HEK293 (cell line): ENCODE measurements around the gene CLIC4.

Source experiments
- CTCF ChIA-PET: fragments of 350-600 bp; formaldehyde crosslinking; extraction: SDS; loops from one replicate; lab custom pipeline; 2021; ENCODE audit warnings: antibody characterized with exemption; lab: Yijun Ruan, JAX
- POLR2A ChIA-PET: fragments of 300-600 bp; formaldehyde crosslinking; extraction: SDS; loops from one replicate; lab custom pipeline; 2020; ENCODE audit warnings: antibody characterized with exemption, inconsistent platforms; lab: Yijun Ruan, JAX
- H3K27ac ChIP-seq: fragments of 200-500 bp; sonication (Bioruptor generic); 2 replicates; pipeline ENCODE4 v1.5.1; 2014; ENCODE audit warnings: low read depth, low read length, control low read depth, inconsistent platforms; ENCODE audit errors: extremely low read depth
- H3K36me3 ChIP-seq, 2 experiments: fragments of 200-500 bp in 1 of 2; sonication (Bioruptor generic) in 1 of 2; 1 replicate in 1 of 2; 2 replicates in 1 of 2; pipeline ENCODE4 v1.5.1; 2014 to 2017; ENCODE audit warnings: inconsistent platforms in 2 of 2, low read length in 2 of 2; ENCODE audit not compliant: control insufficient read depth in 2 of 2, insufficient read depth in 1 of 2
- H3K4me1 ChIP-seq: fragments of 200-500 bp; sonication (Bioruptor generic); 2 replicates; pipeline ENCODE4 v1.5.1; 2014; ENCODE audit warnings: mild to moderate bottlenecking, low read length, inconsistent platforms; ENCODE audit not compliant: control insufficient read depth, insufficient read depth
- H3K4me3 ChIP-seq: 2 replicates; pipeline ENCODE4 v1.5.1; 2011; ENCODE audit warnings: low read depth, mild to moderate bottlenecking, control low read depth, low read length, moderate library complexity
- H3K9me3 ChIP-seq: fragments of 200-500 bp; sonication (Bioruptor generic); 2 replicates; pipeline ENCODE4 v1.5.1; 2014; ENCODE audit warnings: low read depth, low read length, inconsistent platforms; ENCODE audit not compliant: control insufficient read depth, insufficient read depth
- ATF2 ChIP-seq: fragments of 450-650 bp; formaldehyde crosslinking; IDR thresholded peaks from 2 replicates; pipeline ENCODE4 v1.5.1; 2016; ENCODE audit warnings: missing biosample characterization, missing genetic modification characterization, low read depth
- BCL11A ChIP-seq: fragments of 450-650 bp; formaldehyde crosslinking; IDR thresholded peaks from 2 replicates; pipeline ENCODE4 v1.5.1; 2016; ENCODE audit warnings: low read depth, missing biosample characterization, missing genetic modification characterization
- BCL11B ChIP-seq: fragments of 450-650 bp; formaldehyde crosslinking; IDR thresholded peaks from 2 replicates; pipeline ENCODE4 v1.5.1; 2016; ENCODE audit warnings: low read depth, missing biosample characterization, missing genetic modification characterization
- GLIS1 ChIP-seq: fragments of 450-650 bp; formaldehyde crosslinking; IDR thresholded peaks from 2 replicates; pipeline ENCODE4 v1.5.1; 2016; ENCODE audit warnings: missing biosample characterization, missing genetic modification characterization
- IKZF3 ChIP-seq: fragments of 450-650 bp; IDR thresholded peaks from 2 replicates; pipeline ENCODE4 v1.5.0; 2018; ENCODE audit warnings: missing biosample characterization, mild to moderate bottlenecking, missing genetic modification characterization, moderate library complexity
- KLF17 ChIP-seq: fragments of 450-650 bp; formaldehyde crosslinking; IDR thresholded peaks from 2 replicates; pipeline ENCODE4 v1.5.1; 2016; ENCODE audit warnings: missing biosample characterization, missing genetic modification characterization
- KLF7 ChIP-seq: fragments of 450-650 bp; formaldehyde crosslinking; IDR thresholded peaks from 2 replicates; pipeline ENCODE4 v1.5.1; 2016; ENCODE audit warnings: missing biosample characterization, missing genetic modification characterization, borderline replicate concordance
- MZF1 ChIP-seq: fragments of 450-650 bp; formaldehyde crosslinking; IDR thresholded peaks from 2 replicates; pipeline ENCODE4 v1.5.1; 2017; ENCODE audit warnings: missing biosample characterization, missing genetic modification characterization, borderline replicate concordance
- SP3 ChIP-seq: fragments of 450-650 bp; formaldehyde crosslinking; IDR thresholded peaks from 2 replicates; pipeline ENCODE4 v1.5.1; 2016; ENCODE audit warnings: missing biosample characterization, missing genetic modification characterization
- ZBTB26 ChIP-seq: fragments of 450-650 bp; formaldehyde crosslinking; optimal IDR thresholded peaks from 2 replicates; pipeline ENCODE3; 2016; ENCODE audit warnings: missing biosample characterization, mild to moderate bottlenecking, missing genetic modification characterization
- ZNF2 ChIP-seq: fragments of 450-650 bp; formaldehyde crosslinking; IDR thresholded peaks from 2 replicates; pipeline ENCODE4 v1.5.1; 2016; ENCODE audit warnings: missing biosample characterization, missing genetic modification characterization
- ZNF214 ChIP-seq: fragments of 450-650 bp; formaldehyde crosslinking; IDR thresholded peaks from 2 replicates; pipeline ENCODE4 v1.5.1; 2017; ENCODE audit warnings: missing biosample characterization, mild to moderate bottlenecking, missing genetic modification characterization, borderline replicate concordance
- ZNF280C ChIP-seq: fragments of 450-650 bp; formaldehyde crosslinking; IDR thresholded peaks from 2 replicates; pipeline ENCODE4 v1.5.1; 2016; ENCODE audit warnings: missing biosample characterization, missing genetic modification characterization
- ZNF558 ChIP-seq: fragments of 450-650 bp; formaldehyde crosslinking; IDR thresholded peaks from 2 replicates; pipeline ENCODE4 v1.5.1; 2016; ENCODE audit warnings: missing biosample characterization, missing genetic modification characterization
- ZSCAN4 ChIP-seq: fragments of 450-650 bp; formaldehyde crosslinking; IDR thresholded peaks from 2 replicates; pipeline ENCODE4 v1.5.1; 2017; ENCODE audit warnings: missing biosample characterization, missing genetic modification characterization

Gene CLIC4

GRCh38 chr1:24744911-24745710 is at the start of gene CLIC4 (continued):
- TF ChIP-seq ZNF2 (tag by site-specific recombination) (0 out of 2 replicates have a peak, but pooled peaks have one; percentile 39), KLF17 (tag by site-specific recombination) (peak; percentile 86), ZBTB26 (tag by site-specific recombination) (peak; percentile 87), BCL11A (tag by site-specific recombination) (peak; percentile 91; the same call in 1 of the 2 replicates), SP3 (peak; percentile 97), ZSCAN4 (tag by site-specific recombination) (no peak), ZNF558 (tag by site-specific recombination) (0 out of 2 replicates have a peak, but pooled peaks have one; percentile 43), ATF2 (tag by site-specific recombination) (peak; percentile 88), BCL11B (tag by site-specific recombination) (peak; percentile 79; the same call in 1 of the 2 replicates), ZNF280C (tag by site-specific recombination) (no peak), ZNF214 (no peak), MZF1 (tag by site-specific recombination) (0 out of 2 replicates have a peak, but pooled peaks have one; percentile 27), IKZF3 (tag by site-specific recombination) (peak; percentile 93), GLIS1 (tag by site-specific recombination) (peak; percentile 99)
- TF ChIP-seq, all 188 proteins: peak for 76

- CTCF ChIA-PET, result interaction anchor here (0.6 to 4.4 kb wide), 5 partner anchors 8 to 136 kb away, joined by 3 to 22 read pairs (median 4); no protein-coding TSS in a partner anchor
- Histone ChIP-seq H3K4me3 (no peak overlapping the region), H3K9me3 (no peaks in the 10 kb centered on the region), H3K27ac (no peak overlapping the region), H3K4me1 (0 out of 2 replicates have a peak, but pooled peaks cover 3% of the 10 kb centered on the region), H3K36me3 (no peaks in the 10 kb centered on the region)
- POLR2A ChIA-PET, result interaction anchor here (0.6 to 2.6 kb wide), 4 partner anchors 8 to 737 kb away, joined by 3 to 14 read pairs (median 4); partner anchors contain the start of genes CLIC4 and PNRC2
- TF ChIP-seq ZNF214 (peak; percentile 100), KLF7 (tag by site-specific recombination) (no peak)
These were observed 49.0 kb upstream of the CLIC4 start for GRCh38 chr1:24696041-24696755.
